ENCODE measurements around the gene TMTC2. TPM values are rescaled to one million over a fixed set of nuclear protein-coding genes. Genes with fewer than 3 reads are reported as not detected.

Gene TMTC2
- total RNA-seq, 2 donors from 2014 or later: 2.9 to 3.2 TPM

- Histone ChIP-seq H3K36me3 (no peaks in the 10 kb centered on the region), H3K4me3 (no peak overlapping the region), H3K9me3 (no peaks in the 10 kb centered on the region), H3K4me1 (no peaks in the 10 kb centered on the region), H3K27me3 (no peaks in the 10 kb centered on the region), H3K27ac (no peak overlapping the region)
- TF ChIP-seq CTCF (IDR thresholded peaks at IDR 0.05): no peak
- DNase-seq (ENCODE audit: low spot score): no peak
These were observed 175.5 kb downstream of the TMTC2 start for GRCh38 chr12:82862069-82862841.

GRCh38 chr12:82862876-82863649 is 176.4 kb downstream of the TMTC2 start:
- H3K36me3 ChIP-seq: no peaks in the 10 kb centered on the region
- H3K4me3 ChIP-seq: no peak overlapping the region
- no peaks in the 10 kb centered on the region for H3K27me3 ChIP-seq
- no peak for DNase-seq (ENCODE audit: low spot score)
- H3K4me1 ChIP-seq: no peaks in the 10 kb centered on the region
- no peak for TF ChIP-seq CTCF (IDR thresholded peaks at IDR 0.05)
- H3K27ac ChIP-seq: no peak overlapping the region
- no peaks in the 10 kb centered on the region for H3K9me3 ChIP-seq

GRCh38 chr12:82866227-82866775 is 179.6 kb downstream of the TMTC2 start:
- no peaks in the 10 kb centered on the region for H3K27me3 ChIP-seq

GRCh38 chr12:82866946-82867345 is 180.2 kb downstream of the TMTC2 start:
- Histone ChIP-seq H3K4me3 (no peak overlapping the region), H3K27ac (no peak overlapping the region), H3K9me3 (no peaks in the 10 kb centered on the region), H3K27me3 (no peaks in the 10 kb centered on the region), H3K36me3 (no peaks in the 10 kb centered on the region), H3K4me1 (no peaks in the 10 kb centered on the region)
- DNase-seq (ENCODE audit: low spot score): no peak
- no peak for TF ChIP-seq CTCF (IDR thresholded peaks at IDR 0.05)

More at GRCh38 chr12:82866227-82866775, 179.6 kb downstream of the TMTC2 start:
- DNase-seq (ENCODE audit: low spot score): no peak
- Histone ChIP-seq H3K4me1 (no peaks in the 10 kb centered on the region), H3K36me3 (no peaks in the 10 kb centered on the region), H3K27ac (no peak overlapping the region), H3K9me3 (no peaks in the 10 kb centered on the region), H3K4me3 (no peak overlapping the region)
- TF ChIP-seq CTCF (IDR thresholded peaks at IDR 0.05): no peak

GRCh38 chr12:82867762-82868500 is 181.2 kb downstream of the TMTC2 start:
- no peak overlapping the region for H3K4me3 ChIP-seq
- H3K27ac ChIP-seq: no peak overlapping the region
- DNase-seq (ENCODE audit: low spot score): no peak
- H3K36me3 ChIP-seq: no peaks in the 10 kb centered on the region
- no peaks in the 10 kb centered on the region for H3K9me3 ChIP-seq
- no peaks in the 10 kb centered on the region for H3K4me1 ChIP-seq
- no peaks in the 10 kb centered on the region for H3K27me3 ChIP-seq
- TF ChIP-seq CTCF (IDR thresholded peaks at IDR 0.05): no peak
